HG03159 (cell line): ENCODE results near the gene TELO2.

Experiments
- ATAC-seq: cut with Tn5 transposase; IDR thresholded peaks from one replicate; pipeline ENCODE4 v1.9.1; 2021; ENCODE audit warnings: mild to moderate bottlenecking, moderate library complexity; ENCODE audit not compliant: unreplicated experiment

Gene TELO2

GRCh38 chr16:1533443-1533951 is 40.3 kb downstream of the TELO2 start, which contains the start of gene TMEM204:
Gene TMEM204, plus strand, starts transcription at chr16:1533666. Its CDS starts 610 bp downstream, at chr16:1534276.
- no peak for ATAC-seq

- ATAC-seq: no peak
Observed at GRCh38 chr16:1534021-1535020, 41.2 kb downstream of the TELO2 start.

- no peak for ATAC-seq
Observed at GRCh38 chr16:1535391-1536291, 42.5 kb downstream of the TELO2 start.

- ATAC-seq: no peak
Observed at GRCh38 chr16:1536601-1537000, 43.4 kb downstream of the TELO2 start.

DNA sequence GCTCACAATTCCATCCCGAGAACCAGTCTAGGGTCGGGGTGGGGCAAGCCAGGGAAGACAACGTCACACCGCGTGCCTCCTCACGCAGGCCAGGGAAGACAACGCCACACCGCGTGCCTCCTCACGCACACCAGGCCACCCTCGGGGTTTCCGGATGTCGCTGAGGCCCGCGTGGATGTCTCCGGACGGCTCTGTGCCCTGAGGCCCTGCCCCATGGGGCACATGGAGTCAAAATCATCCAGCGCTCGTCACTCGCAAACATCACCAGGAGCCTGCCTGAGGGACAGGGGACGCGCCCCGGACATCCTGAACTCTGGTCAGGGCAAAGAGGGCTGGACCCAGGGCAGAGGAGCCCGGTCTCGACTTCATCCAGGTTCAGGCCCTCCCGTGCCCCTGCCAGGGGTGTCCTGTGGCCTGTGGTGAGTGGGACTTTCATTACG is 44.0 kb downstream of the TELO2 start:
- no peak for ATAC-seq

DNA sequence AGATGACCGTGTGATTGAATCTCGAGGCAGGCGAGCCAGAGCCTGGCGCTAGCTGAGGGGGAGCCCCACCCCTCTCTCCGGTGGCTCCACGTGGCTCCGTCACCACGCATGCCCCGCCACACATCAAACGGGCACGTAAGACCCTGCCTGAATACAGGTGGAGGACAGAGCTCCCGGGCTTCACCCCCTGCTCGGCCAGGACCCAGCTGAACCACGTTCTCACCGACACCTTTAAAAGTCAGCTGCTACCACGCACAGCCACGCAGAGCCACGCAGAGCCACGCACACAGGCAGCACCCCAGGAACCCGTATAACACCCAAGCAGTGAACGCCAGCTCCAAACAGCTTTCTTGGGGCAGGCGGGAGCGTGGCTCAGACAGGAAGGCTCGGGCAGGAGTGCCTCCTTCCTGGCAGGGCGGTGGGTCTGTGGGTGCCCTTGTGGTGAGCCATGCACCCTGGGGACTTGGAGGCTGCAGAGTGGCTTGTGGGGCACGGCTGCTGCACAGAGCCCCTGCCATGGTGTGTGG is 44.7 kb downstream of the TELO2 start:
- ATAC-seq: no peak

- ATAC-seq: no peak
Observed at GRCh38 chr16:1538804-1539520, 45.8 kb downstream of the TELO2 start.

- no peak for ATAC-seq
Observed at GRCh38 chr16:1539720-1540555, 46.8 kb downstream of the TELO2 start.

GRCh38 chr16:1540556-1540855 is 47.3 kb downstream of the TELO2 start:
- no peak for ATAC-seq

GRCh38 chr16:1541293-1542165 is 48.4 kb downstream of the TELO2 start:
- no peak for ATAC-seq

GRCh38 chr16:1542166-1542500 is 49.0 kb downstream of the TELO2 start:
- ATAC-seq: no peak

DNA sequence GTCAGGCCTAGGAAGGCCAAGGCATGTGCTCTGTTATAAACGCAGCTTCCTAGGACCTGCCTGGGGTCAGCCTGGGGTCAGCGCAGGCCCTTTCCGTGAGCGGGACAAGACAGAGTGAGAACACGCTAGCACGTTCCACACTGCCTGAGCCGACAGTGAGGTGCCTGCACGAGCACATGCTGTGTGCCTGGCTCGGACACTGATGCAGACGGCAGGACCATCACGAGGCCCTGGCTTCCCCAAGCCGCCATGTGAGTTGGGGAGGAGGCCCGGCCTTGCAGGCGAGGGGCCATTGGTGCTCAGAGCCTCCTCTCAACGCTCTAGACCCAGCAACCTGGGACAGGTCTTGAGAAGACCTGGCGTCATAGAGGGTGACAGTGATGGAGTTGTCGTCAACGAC is 49.4 kb downstream of the TELO2 start:
- no peak for ATAC-seq

DNA sequence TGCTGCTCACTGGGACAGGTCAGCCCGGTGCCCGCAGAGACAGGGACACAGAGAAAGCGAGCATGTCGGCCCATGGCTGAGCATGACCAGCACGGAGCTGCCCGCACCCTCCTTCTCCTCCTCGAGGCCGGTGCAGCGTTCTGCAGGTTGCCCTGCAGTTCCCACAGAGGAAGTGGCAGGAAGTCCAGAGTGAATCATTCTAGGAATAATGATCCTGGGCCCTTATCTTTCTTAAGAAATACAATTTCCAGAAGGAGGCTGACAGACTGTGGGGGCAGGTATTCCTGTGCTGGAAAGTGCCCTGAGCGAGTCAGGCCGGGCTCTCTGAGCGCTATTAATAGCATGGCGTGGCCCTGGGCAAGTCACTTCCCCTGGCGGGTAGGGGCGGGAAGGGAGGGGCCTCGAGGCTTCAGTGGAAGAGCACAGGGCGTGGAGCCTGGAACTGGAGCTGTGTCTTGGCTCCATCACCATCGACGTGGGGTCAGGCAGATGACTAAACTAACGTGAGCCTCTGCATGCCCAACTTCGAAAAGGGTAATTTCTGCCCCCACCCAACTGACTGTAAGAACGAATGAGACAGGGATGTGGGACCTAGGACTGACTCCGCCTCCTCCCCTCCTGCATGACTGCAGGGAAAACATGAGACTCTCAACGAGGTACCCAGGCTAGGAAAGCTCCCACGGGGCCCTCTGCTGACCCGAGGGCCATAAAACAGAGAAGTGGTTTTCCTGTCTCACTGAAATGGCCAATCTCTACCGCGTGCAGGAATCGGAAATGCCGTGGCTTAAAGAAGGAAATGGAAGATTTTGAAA is 50.1 kb downstream of the TELO2 start:
- no peak for ATAC-seq

DNA sequence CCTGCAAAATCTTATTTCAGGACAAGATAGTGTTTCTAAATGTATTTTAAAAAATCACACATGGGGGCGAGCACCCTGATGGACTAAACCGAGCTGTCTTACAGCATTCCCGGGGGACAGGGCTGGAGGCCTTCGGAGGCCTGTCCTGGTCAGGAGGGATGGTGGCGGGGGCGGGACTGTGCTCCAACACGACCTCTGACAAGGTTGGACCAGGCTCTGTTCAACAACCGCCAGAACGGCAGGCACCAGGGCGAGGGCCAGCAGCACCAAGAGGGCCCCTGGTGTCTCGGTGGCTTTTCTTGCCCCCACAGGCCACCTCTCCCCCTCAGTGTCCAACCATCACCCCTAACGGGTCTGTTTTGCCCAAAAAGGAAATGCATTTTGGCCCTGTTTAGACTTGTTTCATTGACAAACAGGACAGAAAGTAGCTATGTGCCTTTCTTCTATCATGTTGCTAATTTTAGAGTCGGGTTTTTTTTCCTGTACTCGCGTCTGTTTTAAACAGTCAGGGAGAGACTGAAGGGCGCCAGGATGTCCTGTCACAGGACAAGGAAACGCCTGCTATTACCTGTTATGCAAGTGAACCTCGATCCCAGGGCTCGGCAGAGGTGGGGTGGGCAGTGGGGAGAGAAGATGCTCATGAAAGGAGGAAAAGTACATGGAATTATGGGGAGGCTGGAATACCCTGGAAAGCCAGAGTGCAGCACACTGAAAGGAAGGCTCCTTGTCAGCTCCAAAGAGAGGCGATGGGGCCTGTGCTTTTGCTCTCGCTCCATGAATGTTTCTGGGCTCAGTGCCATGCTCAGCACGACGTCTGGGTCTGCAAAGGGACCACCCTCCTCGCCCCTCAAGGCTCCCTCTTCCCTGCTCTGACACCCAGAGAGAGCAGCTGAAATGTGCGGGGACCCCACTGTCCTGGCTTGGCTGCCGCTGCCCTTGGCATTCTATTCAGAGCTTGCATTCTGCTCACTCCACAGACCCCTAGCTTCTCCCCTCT is 52.2 kb downstream of the TELO2 start:
- no peak for ATAC-seq

DNA sequence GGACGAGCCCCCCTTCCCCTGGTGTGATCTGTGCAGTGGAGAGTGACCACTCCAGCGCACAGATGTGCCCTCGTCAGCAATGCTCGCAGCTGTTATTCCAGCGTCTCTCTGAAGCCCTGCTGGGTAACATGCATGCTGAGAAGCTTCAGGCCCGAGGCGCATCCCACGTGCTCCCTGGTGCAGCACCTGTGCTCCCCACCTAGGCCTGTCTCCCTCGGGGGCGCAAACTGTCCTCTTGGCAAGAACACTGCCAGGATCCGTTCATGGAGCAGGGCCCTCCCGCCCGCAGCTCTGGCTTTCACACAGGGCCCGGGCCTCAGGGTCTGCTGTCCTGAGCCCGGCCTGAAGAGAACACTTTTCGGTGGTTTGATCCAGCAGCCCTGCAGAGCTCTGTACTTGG is 53.3 kb downstream of the TELO2 start:
- no peak for ATAC-seq

DNA sequence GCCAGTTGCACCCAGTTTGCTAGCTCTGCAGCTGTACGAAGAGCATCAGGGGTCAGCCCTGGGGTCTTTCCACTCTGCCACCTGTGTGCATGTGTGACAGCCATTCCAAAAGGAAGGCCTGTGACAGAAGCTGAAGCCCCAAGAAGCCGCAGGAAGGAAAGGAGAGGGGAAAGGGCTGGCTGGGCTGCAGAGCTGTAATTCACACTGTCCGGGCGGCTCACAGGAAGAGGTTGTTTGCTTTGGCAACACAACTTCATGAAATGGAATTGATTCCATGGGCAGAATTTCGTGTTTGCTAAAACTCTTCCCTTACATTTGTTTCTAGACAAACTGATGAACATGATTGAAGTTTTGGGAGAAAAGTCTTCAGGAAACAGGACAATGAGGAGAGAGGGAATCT is 55.1 kb downstream of the TELO2 start:
- ATAC-seq: no peak

DNA sequence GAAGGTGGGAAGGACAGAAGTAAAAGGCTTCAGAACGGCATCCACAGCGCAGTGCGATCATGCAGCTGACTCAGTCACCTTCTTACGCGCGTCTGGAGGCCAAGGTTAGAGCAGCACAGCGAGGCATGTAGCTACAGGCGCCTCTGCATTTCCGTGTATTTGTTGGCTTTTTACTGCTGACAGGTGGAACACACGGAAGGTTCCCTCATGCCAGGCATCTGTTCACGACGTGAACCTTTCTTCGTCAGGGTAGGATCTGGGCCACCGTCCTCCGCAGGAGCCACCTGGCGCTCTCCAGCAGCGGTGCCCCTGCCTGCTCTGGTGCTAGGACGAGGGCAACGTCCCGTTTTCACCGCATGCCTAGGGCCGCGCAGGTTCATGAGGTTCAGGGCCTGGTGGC is 55.6 kb downstream of the TELO2 start:
- ATAC-seq: no peak
